Measurements from ENCODE around the gene SLC6A17. TPM values are rescaled to one million over a fixed set of nuclear protein-coding genes. Genes with fewer than 3 reads are reported as not detected.

The SLC6A17 gene
- total and polyA plus RNA-seq, 2 experiments from 2014 or later, result 0.03 to 0.17 TPM

DNA sequence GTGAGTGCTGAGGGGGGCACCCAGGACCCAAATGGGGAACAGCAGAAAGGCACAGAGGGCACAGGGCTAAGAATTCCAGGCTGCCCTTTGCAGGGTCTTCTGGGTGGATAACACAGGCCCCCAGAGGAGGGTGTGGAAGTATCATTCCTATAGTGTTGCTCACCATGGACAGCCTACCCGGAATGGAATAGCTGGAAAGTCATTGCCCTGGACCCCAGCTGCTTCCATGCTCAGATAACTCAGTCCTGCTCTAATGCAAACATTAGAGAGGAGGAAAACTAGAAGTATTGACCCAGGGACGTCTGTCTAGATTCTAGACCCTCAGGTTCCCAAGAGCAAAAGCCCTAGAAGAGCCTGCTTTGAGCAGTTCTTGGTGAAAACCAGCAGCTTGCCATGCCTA is 24.7 kb downstream of the SLC6A17 start:
- Histone ChIP-seq H3K4me3 (no peak overlapping the region), H3K4me1 (ENCODE audit: insufficient read depth) (peaks cover 9% of the 10 kb centered on the region; the same call in 1 of the 2 replicates), H3F3A (replicated peaks; ENCODE audit: low read depth) (no peaks in the 10 kb centered on the region), H3K4me2 (no peak overlapping the region), H4K20me1 (replicated peaks; ENCODE audit: insufficient read depth) (no peaks in the 10 kb centered on the region), H3K27me3 (ENCODE audit: insufficient read depth) (no peaks in the 10 kb centered on the region), H3K27ac (ENCODE audit: low read depth) (no peak overlapping the region), H2AFZ (no peak overlapping the region), H3K79me2 (replicated peaks; ENCODE audit: insufficient read depth) (no peaks in the 10 kb centered on the region), H3K9me2 (ENCODE audit: insufficient read depth) (no peaks in the 10 kb centered on the region), H3K36me3 (ENCODE audit: insufficient read depth) (no peaks in the 10 kb centered on the region)
- Mint-ChIP-seq H3K36me3 (ENCODE audit: low read depth) (no peaks in the 10 kb centered on the region), H3K27me3 (ENCODE audit: insufficient read depth, low read depth, poor library complexity) (peaks cover 6% of the 10 kb centered on the region), H3K27ac (no peak overlapping the region), H3K4me1 (peaks cover 9% of the 10 kb centered on the region), H3K4me3 (no peak overlapping the region), H3K9me3 (no peaks in the 10 kb centered on the region)
- DNase-seq (ENCODE audit: low spot score) (no peak), ATAC-seq (no peak)
- TF ChIP-seq POLR2AphosphoS5 (IDR thresholded peaks at IDR 0.05; ENCODE audit: low read depth), result no peak
- TF ChIP-seq, protein P1, sequence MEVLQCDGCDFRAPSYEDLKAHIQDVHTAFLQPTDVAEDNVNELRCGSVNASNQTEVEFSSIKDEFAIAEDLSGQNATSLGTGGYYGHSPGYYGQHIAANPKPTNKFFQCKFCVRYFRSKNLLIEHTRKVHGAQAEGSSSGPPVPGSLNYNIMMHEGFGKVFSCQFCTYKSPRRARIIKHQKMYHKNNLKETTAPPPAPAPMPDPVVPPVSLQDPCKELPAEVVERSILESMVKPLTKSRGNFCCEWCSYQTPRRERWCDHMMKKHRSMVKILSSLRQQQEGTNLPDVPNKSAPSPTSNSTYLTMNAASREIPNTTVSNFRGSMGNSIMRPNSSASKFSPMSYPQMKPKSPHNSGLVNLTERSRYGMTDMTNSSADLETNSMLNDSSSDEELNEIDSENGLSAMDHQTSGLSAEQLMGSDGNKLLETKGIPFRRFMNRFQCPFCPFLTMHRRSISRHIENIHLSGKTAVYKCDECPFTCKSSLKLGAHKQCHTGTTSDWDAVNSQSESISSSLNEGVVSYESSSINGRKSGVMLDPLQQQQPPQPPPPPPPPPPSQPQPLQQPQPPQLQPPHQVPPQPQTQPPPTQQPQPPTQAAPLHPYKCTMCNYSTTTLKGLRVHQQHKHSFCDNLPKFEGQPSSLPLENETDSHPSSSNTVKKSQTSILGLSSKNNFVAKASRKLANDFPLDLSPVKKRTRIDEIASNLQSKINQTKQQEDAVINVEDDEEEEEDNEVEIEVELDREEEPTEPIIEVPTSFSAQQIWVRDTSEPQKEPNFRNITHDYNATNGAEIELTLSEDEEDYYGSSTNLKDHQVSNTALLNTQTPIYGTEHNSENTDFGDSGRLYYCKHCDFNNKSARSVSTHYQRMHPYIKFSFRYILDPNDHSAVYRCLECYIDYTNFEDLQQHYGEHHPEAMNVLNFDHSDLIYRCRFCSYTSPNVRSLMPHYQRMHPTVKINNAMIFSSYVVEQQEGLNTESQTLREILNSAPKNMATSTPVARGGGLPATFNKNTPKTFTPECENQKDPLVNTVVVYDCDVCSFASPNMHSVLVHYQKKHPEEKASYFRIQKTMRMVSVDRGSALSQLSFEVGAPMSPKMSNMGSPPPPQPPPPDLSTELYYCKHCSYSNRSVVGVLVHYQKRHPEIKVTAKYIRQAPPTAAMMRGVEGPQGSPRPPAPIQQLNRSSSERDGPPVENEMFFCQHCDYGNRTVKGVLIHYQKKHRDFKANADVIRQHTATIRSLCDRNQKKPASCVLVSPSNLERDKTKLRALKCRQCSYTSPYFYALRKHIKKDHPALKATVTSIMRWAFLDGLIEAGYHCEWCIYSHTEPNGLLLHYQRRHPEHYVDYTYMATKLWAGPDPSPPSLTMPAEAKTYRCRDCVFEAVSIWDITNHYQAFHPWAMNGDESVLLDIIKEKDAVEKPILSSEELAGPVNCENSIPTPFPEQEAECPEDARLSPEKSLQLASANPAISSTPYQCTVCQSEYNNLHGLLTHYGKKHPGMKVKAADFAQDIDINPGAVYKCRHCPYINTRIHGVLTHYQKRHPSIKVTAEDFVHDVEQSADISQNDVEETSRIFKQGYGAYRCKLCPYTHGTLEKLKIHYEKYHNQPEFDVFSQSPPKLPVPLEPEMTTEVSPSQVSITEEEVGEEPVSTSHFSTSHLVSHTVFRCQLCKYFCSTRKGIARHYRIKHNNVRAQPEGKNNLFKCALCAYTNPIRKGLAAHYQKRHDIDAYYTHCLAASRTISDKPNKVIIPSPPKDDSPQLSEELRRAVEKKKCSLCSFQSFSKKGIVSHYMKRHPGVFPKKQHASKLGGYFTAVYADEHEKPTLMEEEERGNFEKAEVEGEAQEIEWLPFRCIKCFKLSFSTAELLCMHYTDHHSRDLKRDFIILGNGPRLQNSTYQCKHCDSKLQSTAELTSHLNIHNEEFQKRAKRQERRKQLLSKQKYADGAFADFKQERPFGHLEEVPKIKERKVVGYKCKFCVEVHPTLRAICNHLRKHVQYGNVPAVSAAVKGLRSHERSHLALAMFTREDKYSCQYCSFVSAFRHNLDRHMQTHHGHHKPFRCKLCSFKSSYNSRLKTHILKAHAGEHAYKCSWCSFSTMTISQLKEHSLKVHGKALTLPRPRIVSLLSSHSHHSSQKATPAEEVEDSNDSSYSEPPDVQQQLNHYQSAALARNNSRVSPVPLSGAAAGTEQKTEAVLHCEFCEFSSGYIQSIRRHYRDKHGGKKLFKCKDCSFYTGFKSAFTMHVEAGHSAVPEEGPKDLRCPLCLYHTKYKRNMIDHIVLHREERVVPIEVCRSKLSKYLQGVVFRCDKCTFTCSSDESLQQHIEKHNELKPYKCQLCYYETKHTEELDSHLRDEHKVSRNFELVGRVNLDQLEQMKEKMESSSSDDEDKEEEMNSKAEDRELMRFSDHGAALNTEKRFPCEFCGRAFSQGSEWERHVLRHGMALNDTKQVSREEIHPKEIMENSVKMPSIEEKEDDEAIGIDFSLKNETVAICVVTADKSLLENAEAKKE (CRISPR knock-in tag; IDR thresholded peaks at IDR 0.05), result no peak
- no peak for TF ChIP-seq EZH2phosphoT487 (IDR thresholded peaks at IDR 0.05; ENCODE audit: unreplicated experiment)
- no peak for TF ChIP-seq STAT1 (IDR thresholded peaks at IDR 0.05; ENCODE audit: unreplicated experiment)

DNA sequence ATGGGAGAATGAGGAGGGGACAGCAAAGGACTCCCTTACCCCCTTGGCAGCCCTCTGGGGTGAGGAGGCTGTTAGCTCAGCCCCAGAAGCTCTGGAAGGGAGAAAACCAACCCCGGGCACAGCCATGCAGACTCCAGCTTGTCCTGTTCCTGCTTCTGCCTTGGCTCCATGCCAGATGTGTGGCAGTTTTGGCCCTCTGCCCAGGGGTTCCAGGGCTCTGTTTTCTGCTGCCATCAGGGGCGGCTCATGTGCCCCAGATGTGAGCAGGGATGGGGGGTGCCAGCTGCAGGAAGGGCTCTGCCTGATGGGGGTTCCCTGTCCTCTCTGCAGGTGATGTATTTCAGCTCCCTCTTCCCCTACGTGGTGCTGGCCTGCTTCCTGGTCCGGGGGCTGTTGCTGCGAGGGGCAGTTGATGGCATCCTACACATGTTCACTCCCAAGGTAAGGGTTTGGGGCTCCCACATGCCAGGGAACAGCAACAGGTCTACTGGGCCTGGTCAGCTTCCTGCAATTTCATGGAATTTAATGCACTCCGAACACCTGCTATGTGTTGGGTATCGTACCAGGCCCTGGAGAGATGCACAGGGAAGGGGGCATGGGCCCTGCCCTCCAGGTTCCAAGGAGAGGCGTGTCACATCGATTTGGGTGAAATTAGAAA is 26.1 kb downstream of the SLC6A17 start:
- no peaks in the 10 kb centered on the region for H3K9me2 ChIP-seq (ENCODE audit: insufficient read depth)
- no peak for TF ChIP-seq EZH2 (IDR thresholded peaks at IDR 0.05; ENCODE audit: low read depth, unreplicated experiment)
- no peak for TF ChIP-seq CREB1 (CRISPR knock-in tag; IDR thresholded peaks at IDR 0.05; ENCODE audit: low read depth)
- TF ChIP-seq, protein P2, sequence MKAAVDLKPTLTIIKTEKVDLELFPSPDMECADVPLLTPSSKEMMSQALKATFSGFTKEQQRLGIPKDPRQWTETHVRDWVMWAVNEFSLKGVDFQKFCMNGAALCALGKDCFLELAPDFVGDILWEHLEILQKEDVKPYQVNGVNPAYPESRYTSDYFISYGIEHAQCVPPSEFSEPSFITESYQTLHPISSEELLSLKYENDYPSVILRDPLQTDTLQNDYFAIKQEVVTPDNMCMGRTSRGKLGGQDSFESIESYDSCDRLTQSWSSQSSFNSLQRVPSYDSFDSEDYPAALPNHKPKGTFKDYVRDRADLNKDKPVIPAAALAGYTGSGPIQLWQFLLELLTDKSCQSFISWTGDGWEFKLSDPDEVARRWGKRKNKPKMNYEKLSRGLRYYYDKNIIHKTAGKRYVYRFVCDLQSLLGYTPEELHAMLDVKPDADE (IDR thresholded peaks at IDR 0.05), result no peak

More for the DNA sequence above, 26.1 kb downstream of the SLC6A17 start:
- Histone ChIP-seq H3K27me3 (ENCODE audit: insufficient read depth) (no peaks in the 10 kb centered on the region), H3K36me3 (ENCODE audit: insufficient read depth) (no peaks in the 10 kb centered on the region), H2AFZ (no peak overlapping the region), H3F3A (replicated peaks; ENCODE audit: low read depth) (no peaks in the 10 kb centered on the region), H3K4me3 (no peak overlapping the region), H3K79me2 (replicated peaks; ENCODE audit: insufficient read depth) (no peaks in the 10 kb centered on the region), H3K4me2 (no peak overlapping the region), H4K20me1 (replicated peaks; ENCODE audit: insufficient read depth) (no peaks in the 10 kb centered on the region), H3K4me1 (ENCODE audit: insufficient read depth) (peaks cover 9% of the 10 kb centered on the region; the same call in 1 of the 2 replicates), H3K27ac (ENCODE audit: low read depth) (no peak overlapping the region)
- DNase-seq (ENCODE audit: low spot score), result no peak
- Mint-ChIP-seq H3K36me3 (ENCODE audit: low read depth) (no peaks in the 10 kb centered on the region), H3K27me3 (ENCODE audit: insufficient read depth, low read depth, poor library complexity) (peaks cover 6% of the 10 kb centered on the region), H3K4me1 (peaks cover 9% of the 10 kb centered on the region), H3K9me3 (no peaks in the 10 kb centered on the region), H3K4me3 (no peak overlapping the region), H3K27ac (no peak overlapping the region)
- ATAC-seq, result no peak

All from GM23338 (cell line).